ENCODE results near the gene EFR3B.
A peak's percentile ranks its signal among the peaks of the same experiment; 100 is the strongest.
"Not testable (repeated sequence)": the region's sequence is repeated elsewhere in the genome, so short reads cannot be mapped to it uniquely, and the experiment has no call there.

Gene EFR3B

DNA sequence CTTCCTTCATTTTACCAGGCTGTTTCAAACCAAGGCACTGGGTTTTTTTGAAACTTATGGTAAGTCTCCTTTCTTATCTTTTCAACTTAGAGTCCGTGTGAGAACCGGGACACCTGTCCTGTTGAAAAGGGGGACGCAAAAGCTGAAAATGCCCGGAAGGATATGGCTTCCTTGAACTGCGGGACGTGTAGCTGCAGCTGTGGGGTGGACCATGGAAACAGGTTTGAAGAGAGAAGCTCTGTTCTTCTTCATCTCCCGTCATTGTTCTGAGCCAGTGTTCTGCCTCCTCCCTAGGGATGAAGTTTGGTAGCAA is 40.6 kb upstream of the EFR3B start:
- no peak overlapping the region for H3K4me3 ChIP-seq (ENCODE audit: control insufficient read depth in 1 of 7, extremely low read depth in 1 of 7, insufficient read depth in 4 of 7, low read depth in 2 of 7, low read length in 6 of 7)
- peaks cover 0 to 8% (median 4%) of the 10 kb centered on the region in 4 experiments for H3K4me1 ChIP-seq (ENCODE audit: control extremely low read depth in 1 of 4, control insufficient read depth in 4 of 4, insufficient read depth in 4 of 4, low read length in 3 of 4)
- no peaks in the 10 kb centered on the region for H3K36me3 ChIP-seq (ENCODE audit: control insufficient read depth in 4 of 4, insufficient read depth in 4 of 4, low read length in 3 of 4)
- H3K27ac ChIP-seq (ENCODE audit: insufficient read depth in 1 of 2, low read depth in 1 of 2, low read length in 2 of 2, poor library complexity in 1 of 2, severe bottlenecking in 2 of 2), result no peak overlapping the region
- POLR2A ChIA-PET, result no interaction called here
- CTCF ChIA-PET, result interaction anchor here (1.7 kb wide), 1 partner anchor 26 kb away, joined by 4 read pairs; no protein-coding TSS in a partner anchor
- DNase-seq, result no peak
- H3K9me3 ChIP-seq (ENCODE audit: control extremely low read depth in 1 of 5, control insufficient read depth in 4 of 5, insufficient read depth in 2 of 5, low read depth in 1 of 5, low read length in 4 of 5), result no peaks in the 10 kb centered on the region
- no peaks in the 10 kb centered on the region for H3K27me3 ChIP-seq (replicated peaks in 2 of 5; ENCODE audit: control insufficient read depth in 4 of 5, insufficient read depth in 5 of 5, low read length in 4 of 5)
- WGBS (ENCODE audit: insufficient coverage), result 100% methylated on average over 6 of the region's 7 CpGs

DNA sequence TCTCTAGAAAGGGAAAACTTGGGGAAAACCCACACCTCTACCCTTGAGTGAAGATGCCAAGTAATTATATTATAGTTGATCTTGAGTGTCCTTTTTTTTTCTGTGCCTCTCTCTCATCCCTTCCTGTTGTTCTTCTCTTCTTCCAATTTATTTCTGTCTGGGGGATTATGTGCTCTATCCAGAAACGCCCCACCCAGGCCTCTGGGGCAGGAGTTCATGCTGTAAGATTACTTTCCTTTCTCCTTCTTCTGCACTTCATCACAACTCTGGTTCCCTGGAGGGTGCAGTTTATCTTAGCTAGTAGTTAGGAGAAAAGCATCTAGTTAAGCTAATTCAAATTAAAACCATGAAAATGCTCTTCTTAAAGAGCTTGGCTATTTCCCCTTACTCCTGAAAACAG is 39.8 kb upstream of the EFR3B start:
- H3K4me1 ChIP-seq (ENCODE audit: control extremely low read depth in 1 of 4, control insufficient read depth in 4 of 4, insufficient read depth in 4 of 4, low read length in 3 of 4), result peaks cover 0 to 8% (median 4%) of the 10 kb centered on the region in 4 experiments
- no peaks in the 10 kb centered on the region for H3K9me3 ChIP-seq (ENCODE audit: control extremely low read depth in 1 of 5, control insufficient read depth in 4 of 5, insufficient read depth in 2 of 5, low read depth in 1 of 5, low read length in 4 of 5)
- no CpG with 5 or more reads among the region's 1 CpG for WGBS (ENCODE audit: insufficient coverage)
- H3K27ac ChIP-seq (ENCODE audit: insufficient read depth in 1 of 2, low read depth in 1 of 2, low read length in 2 of 2, poor library complexity in 1 of 2, severe bottlenecking in 2 of 2), result no peak overlapping the region
- DNase-seq, result no peak
- H3K27me3 ChIP-seq (replicated peaks in 2 of 5; ENCODE audit: control insufficient read depth in 4 of 5, insufficient read depth in 5 of 5, low read length in 4 of 5), result no peaks in the 10 kb centered on the region
- ChIA-PET CTCF (interaction anchor here (1.7 kb wide), 1 partner anchor 27 kb away, joined by 4 read pairs; no protein-coding TSS in a partner anchor), POLR2A (no interaction called here)
- H3K36me3 ChIP-seq (ENCODE audit: control insufficient read depth in 4 of 4, insufficient read depth in 4 of 4, low read length in 3 of 4), result no peaks in the 10 kb centered on the region
- no peak overlapping the region for H3K4me3 ChIP-seq (ENCODE audit: control insufficient read depth in 1 of 7, extremely low read depth in 1 of 7, insufficient read depth in 4 of 7, low read depth in 2 of 7, low read length in 6 of 7)

DNA sequence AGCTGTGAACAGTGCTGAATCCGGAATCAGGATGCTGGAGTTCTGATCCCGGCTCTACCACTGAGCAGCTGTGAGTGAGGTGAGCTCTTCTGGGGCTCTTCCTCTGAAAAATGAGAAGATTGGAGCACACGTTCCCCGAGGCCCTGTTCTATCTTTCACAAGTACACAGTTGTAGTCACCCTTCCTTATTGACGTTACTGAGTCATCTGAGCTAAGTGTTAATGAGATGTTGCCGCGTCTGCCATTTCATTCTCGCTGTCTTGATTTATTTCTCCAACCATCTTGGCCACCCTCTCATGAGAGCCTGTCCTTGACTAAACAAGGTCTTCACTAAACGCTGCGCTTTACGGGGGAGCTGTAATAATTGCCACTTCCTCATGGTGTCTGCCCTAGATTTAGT is 31.9 kb upstream of the EFR3B start:
- Histone ChIP-seq H3K27me3 (replicated peaks in 2 of 5; ENCODE audit: control insufficient read depth in 4 of 5, insufficient read depth in 5 of 5, low read length in 4 of 5) (no peaks in the 10 kb centered on the region), H3K9me3 (ENCODE audit: control extremely low read depth in 1 of 5, control insufficient read depth in 4 of 5, insufficient read depth in 2 of 5, low read depth in 1 of 5, low read length in 4 of 5) (no peaks in the 10 kb centered on the region), H3K4me3 (ENCODE audit: control insufficient read depth in 1 of 7, extremely low read depth in 1 of 7, insufficient read depth in 4 of 7, low read depth in 2 of 7, low read length in 6 of 7) (no peak overlapping the region), H3K36me3 (ENCODE audit: control insufficient read depth in 4 of 4, insufficient read depth in 4 of 4, low read length in 3 of 4) (no peaks in the 10 kb centered on the region), H3K4me1 (ENCODE audit: control extremely low read depth in 1 of 4, control insufficient read depth in 4 of 4, insufficient read depth in 4 of 4, low read length in 3 of 4) (peaks cover 0 to 8% (median 0%) of the 10 kb centered on the region in 4 experiments), H3K27ac (ENCODE audit: insufficient read depth in 1 of 2, low read depth in 1 of 2, low read length in 2 of 2, poor library complexity in 1 of 2, severe bottlenecking in 2 of 2) (no peak overlapping the region)
- DNase-seq, result peak in 2 of 3 donors; percentile 41 to 51
- CTCF ChIA-PET, result interaction anchor here (0.6 to 1.4 kb wide), 3 partner anchors 10 to 1009 kb away, joined by 3 to 4 read pairs (median 4); no protein-coding TSS in a partner anchor
- WGBS (ENCODE audit: insufficient coverage), result 67% methylated on average over 7 of the region's 11 CpGs
- POLR2A ChIA-PET, result no interaction called here

DNA sequence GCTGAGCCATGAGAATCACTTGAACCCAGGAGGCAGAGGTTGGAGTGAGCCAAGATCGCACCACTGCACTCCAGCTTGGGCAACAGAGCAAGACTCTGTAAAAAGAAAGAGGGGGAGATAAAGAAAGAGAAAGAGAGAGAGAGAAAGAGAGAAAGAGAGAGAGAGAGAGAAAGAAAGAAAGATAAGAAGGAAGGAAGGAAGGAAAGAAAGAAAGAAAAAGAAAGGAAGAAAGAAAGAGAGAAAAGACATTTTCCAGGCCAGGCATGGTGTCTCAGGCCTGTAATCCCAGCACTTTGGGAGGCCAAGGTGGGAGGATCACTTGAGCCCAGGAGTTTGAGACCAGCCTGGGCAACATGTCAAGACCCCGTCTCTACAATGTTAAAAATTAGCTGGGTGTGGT is 30.5 kb upstream of the EFR3B start:
- CTCF ChIA-PET, result interaction anchor here (1.0 kb wide), 1 partner anchor 13 kb away, joined by 3 read pairs; no protein-coding TSS in a partner anchor
- DNase-seq; H3K9me3 ChIP-seq (ENCODE audit: control extremely low read depth in 1 of 5, control insufficient read depth in 4 of 5, insufficient read depth in 2 of 5, low read depth in 1 of 5, low read length in 4 of 5); H3K4me3 ChIP-seq (ENCODE audit: control insufficient read depth in 1 of 7, extremely low read depth in 1 of 7, insufficient read depth in 4 of 7, low read depth in 2 of 7, low read length in 6 of 7); H3K27me3 ChIP-seq (replicated peaks in 2 of 5; ENCODE audit: control insufficient read depth in 4 of 5, insufficient read depth in 5 of 5, low read length in 4 of 5); H3K4me1 ChIP-seq (ENCODE audit: control extremely low read depth in 1 of 4, control insufficient read depth in 4 of 4, insufficient read depth in 4 of 4, low read length in 3 of 4); H3K27ac ChIP-seq (ENCODE audit: insufficient read depth in 1 of 2, low read depth in 1 of 2, low read length in 2 of 2, poor library complexity in 1 of 2, severe bottlenecking in 2 of 2); POLR2A ChIA-PET; H3K36me3 ChIP-seq (ENCODE audit: control insufficient read depth in 4 of 4, insufficient read depth in 4 of 4, low read length in 3 of 4): not testable (repeated sequence)
- 100% methylated on average over 2 of the region's 2 CpGs for WGBS (ENCODE audit: insufficient coverage)

DNA sequence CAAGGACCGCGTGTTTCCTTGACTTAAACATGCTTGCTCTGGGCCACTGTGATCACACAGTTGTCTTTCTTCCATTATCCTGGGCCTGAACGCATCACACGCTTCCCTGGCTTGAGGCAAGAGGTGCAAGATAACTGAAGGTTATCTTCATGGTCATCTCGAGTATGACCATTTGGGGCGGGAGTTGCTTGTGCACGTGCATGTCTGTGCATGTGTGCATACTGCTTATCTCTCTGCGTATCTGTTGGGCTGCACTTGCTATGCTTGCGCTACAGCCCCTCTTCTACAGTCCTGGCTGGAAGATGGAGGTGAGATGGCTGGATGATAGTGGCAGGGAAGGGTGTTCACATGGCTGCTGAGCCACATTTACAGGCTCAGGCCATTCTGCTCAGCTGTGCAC is 27.2 kb upstream of the EFR3B start:
- no peak for DNase-seq
- ChIA-PET POLR2A (no interaction called here), CTCF (interaction anchor here (1.1 kb wide), 1 partner anchor 22 kb away, joined by 3 read pairs; no protein-coding TSS in a partner anchor)

DNA sequence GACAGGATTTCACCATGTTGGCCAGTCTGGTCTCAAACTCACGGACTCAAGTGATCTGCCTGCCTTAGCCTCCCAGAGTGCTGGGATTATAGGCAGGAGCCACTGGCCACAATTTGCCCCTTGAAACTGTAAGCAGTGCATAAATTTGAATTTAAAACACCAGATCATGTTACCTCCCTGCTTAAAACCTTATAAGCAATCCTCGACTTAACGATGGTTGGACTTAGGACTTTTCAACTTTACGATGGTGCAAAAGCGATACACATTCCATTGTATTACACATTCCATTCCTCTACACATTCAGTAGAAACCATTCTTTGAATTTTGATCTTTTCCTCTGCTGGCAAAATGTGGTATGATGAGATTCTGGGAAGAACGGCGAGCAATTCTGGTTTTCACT is 23.2 kb upstream of the EFR3B start:
- WGBS (ENCODE audit: insufficient coverage), result 97% methylated on average over 3 of the region's 7 CpGs
- no peak for DNase-seq
- ChIA-PET CTCF (no interaction called here), POLR2A (no interaction called here)
- Histone ChIP-seq H3K27ac (ENCODE audit: insufficient read depth in 1 of 2, low read depth in 1 of 2, low read length in 2 of 2, poor library complexity in 1 of 2, severe bottlenecking in 2 of 2) (no peak overlapping the region), H3K4me3 (ENCODE audit: control insufficient read depth in 1 of 7, extremely low read depth in 1 of 7, insufficient read depth in 4 of 7, low read depth in 2 of 7, low read length in 6 of 7) (no peak overlapping the region), H3K4me1 (ENCODE audit: control extremely low read depth in 1 of 4, control insufficient read depth in 4 of 4, insufficient read depth in 4 of 4, low read length in 3 of 4) (no peaks in the 10 kb centered on the region), H3K36me3 (ENCODE audit: control insufficient read depth in 4 of 4, insufficient read depth in 4 of 4, low read length in 3 of 4) (no peaks in the 10 kb centered on the region), H3K27me3 (replicated peaks in 2 of 5; ENCODE audit: control insufficient read depth in 4 of 5, insufficient read depth in 5 of 5, low read length in 4 of 5) (no peaks in the 10 kb centered on the region), H3K9me3 (ENCODE audit: control extremely low read depth in 1 of 5, control insufficient read depth in 4 of 5, insufficient read depth in 2 of 5, low read depth in 1 of 5, low read length in 4 of 5) (no peaks in the 10 kb centered on the region)

More for the DNA sequence above, 27.2 kb upstream of the EFR3B start:
- H3K27ac ChIP-seq (ENCODE audit: insufficient read depth in 1 of 2, low read depth in 1 of 2, low read length in 2 of 2, poor library complexity in 1 of 2, severe bottlenecking in 2 of 2), result no peak overlapping the region
- H3K36me3 ChIP-seq (ENCODE audit: control insufficient read depth in 4 of 4, insufficient read depth in 4 of 4, low read length in 3 of 4), result no peaks in the 10 kb centered on the region
- no peak overlapping the region for H3K4me3 ChIP-seq (ENCODE audit: control insufficient read depth in 1 of 7, extremely low read depth in 1 of 7, insufficient read depth in 4 of 7, low read depth in 2 of 7, low read length in 6 of 7)
- peaks cover 0 to 8% (median 0%) of the 10 kb centered on the region in 4 experiments for H3K4me1 ChIP-seq (ENCODE audit: control extremely low read depth in 1 of 4, control insufficient read depth in 4 of 4, insufficient read depth in 4 of 4, low read length in 3 of 4)
- H3K27me3 ChIP-seq (replicated peaks in 2 of 5; ENCODE audit: control insufficient read depth in 4 of 5, insufficient read depth in 5 of 5, low read length in 4 of 5), result no peaks in the 10 kb centered on the region
- no peaks in the 10 kb centered on the region for H3K9me3 ChIP-seq (ENCODE audit: control extremely low read depth in 1 of 5, control insufficient read depth in 4 of 5, insufficient read depth in 2 of 5, low read depth in 1 of 5, low read length in 4 of 5)
- WGBS (ENCODE audit: insufficient coverage), result 96% methylated on average over 5 of the region's 9 CpGs

DNA sequence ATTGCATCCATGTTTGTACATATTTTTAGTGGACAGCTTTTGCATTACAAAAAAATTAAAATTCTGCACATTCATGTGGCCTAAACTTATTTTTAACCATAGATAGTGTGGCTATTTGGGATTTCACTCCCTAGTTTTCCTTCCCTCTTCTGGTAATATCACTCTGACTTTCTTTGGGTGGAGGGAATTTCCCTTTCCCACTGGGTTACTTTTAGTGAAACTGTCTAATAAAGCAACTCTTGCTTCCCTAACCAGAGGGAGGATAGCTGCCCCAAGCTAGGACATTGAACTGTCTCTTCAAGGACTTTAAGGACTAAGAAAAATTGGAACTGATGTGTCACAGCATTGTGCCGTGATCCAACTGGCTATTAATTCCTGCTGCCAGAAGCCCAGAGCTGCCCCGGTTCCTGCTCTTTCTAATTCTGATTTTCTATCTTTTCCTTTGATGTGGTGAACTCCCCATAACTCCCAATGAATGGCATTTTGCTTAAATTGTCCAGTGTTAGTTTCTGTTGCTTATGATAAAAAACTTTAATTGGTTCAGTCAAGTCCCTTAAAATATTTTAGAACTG is 20.0 kb upstream of the EFR3B start:
- Histone ChIP-seq H3K27me3 (replicated peaks in 2 of 5; ENCODE audit: control insufficient read depth in 4 of 5, insufficient read depth in 5 of 5, low read length in 4 of 5) (no peaks in the 10 kb centered on the region), H3K36me3 (ENCODE audit: control insufficient read depth in 4 of 4, insufficient read depth in 4 of 4, low read length in 3 of 4) (no peaks in the 10 kb centered on the region), H3K4me1 (ENCODE audit: control extremely low read depth in 1 of 4, control insufficient read depth in 4 of 4, insufficient read depth in 4 of 4, low read length in 3 of 4) (no peaks in the 10 kb centered on the region), H3K27ac (ENCODE audit: insufficient read depth in 1 of 2, low read depth in 1 of 2, low read length in 2 of 2, poor library complexity in 1 of 2, severe bottlenecking in 2 of 2) (no peak overlapping the region), H3K4me3 (ENCODE audit: control insufficient read depth in 1 of 7, extremely low read depth in 1 of 7, insufficient read depth in 4 of 7, low read depth in 2 of 7, low read length in 6 of 7) (no peak overlapping the region), H3K9me3 (ENCODE audit: control extremely low read depth in 1 of 5, control insufficient read depth in 4 of 5, insufficient read depth in 2 of 5, low read depth in 1 of 5, low read length in 4 of 5) (no peaks in the 10 kb centered on the region)
- WGBS (ENCODE audit: insufficient coverage), result 100% methylated on average over 2 of the region's 2 CpGs
- CTCF ChIA-PET, result no interaction called here
- POLR2A ChIA-PET, result no interaction called here
- DNase-seq, result no peak
